ENCODE data around the gene PSMD14. TPM values are rescaled to one million over a fixed set of nuclear protein-coding genes. Genes with fewer than 3 reads are reported as not detected.

The PSMD14 gene
- total and polyA plus RNA-seq, 2 of the 8 experiments (the other 6 are each of a cell fraction or from before 2014, with no cell fraction given) = 53.9 to 88.7 TPM

GRCh38 chr2:161415034-161415986 is 107.1 kb downstream of the PSMD14 start (continued):
- TF ChIP-seq EP300 (IDR thresholded peaks at IDR 0.05; ENCODE audit: borderline replicate concordance in 1 of 2, low read depth in 2 of 2, low read length in 2 of 2) (no peak), FOSL1 (IDR thresholded peaks at IDR 0.05; ENCODE audit: insufficient read depth, low read depth, low read length) (no peak), SUZ12 (IDR thresholded peaks at IDR 0.05; ENCODE audit: low read length) (peak; percentile 21), CHD1 (IDR thresholded peaks at IDR 0.05; ENCODE audit: low read depth, low read length) (no peak), GTF2F1 (IDR thresholded peaks at IDR 0.05; ENCODE audit: borderline replicate concordance, low read depth, low read length) (no peak), RNF2 (IDR thresholded peaks at IDR 0.05; ENCODE audit: borderline replicate concordance, low read depth, low read length, missing control alignments, poor library complexity, severe bottlenecking) (peak; percentile 40), NRF1 (IDR thresholded peaks at IDR 0.05; ENCODE audit: low read depth, low read length) (no peak), TEAD4 (IDR thresholded peaks at IDR 0.05; ENCODE audit: low read depth, low read length) (no peak), SIX5 (IDR thresholded peaks at IDR 0.05; ENCODE audit: low read depth, low read length) (no peak), SRF (IDR thresholded peaks at IDR 0.05; ENCODE audit: low read depth, low read length) (no peak), POLR2AphosphoS5 (IDR thresholded peaks at IDR 0.05; ENCODE audit: low read depth, low read length) (no peak), CHD2 (IDR thresholded peaks at IDR 0.05; ENCODE audit: low read length) (no peak), EZH2 (IDR thresholded peaks at IDR 0.05; ENCODE audit: low read depth, low read length, severe bottlenecking) (peak; percentile 32), USF2 (IDR thresholded peaks at IDR 0.05; ENCODE audit: low read length) (no peak), PHF8 (conservative IDR thresholded peaks at IDR 0.05; ENCODE audit: low read depth, low read length) (no peak), SIN3A (conservative IDR thresholded peaks at IDR 0.05 in 1 of 2, IDR thresholded peaks at IDR 0.05 in 1 of 2; ENCODE audit: low read depth in 1 of 2, low read length in 2 of 2) (no peak), MAX (IDR thresholded peaks at IDR 0.05) (no peak), RAD21 (IDR thresholded peaks at IDR 0.05 in 1 of 2, conservative IDR thresholded peaks at IDR 0.05 in 1 of 2; ENCODE audit: low read depth in 2 of 2, low read length in 2 of 2) (no peak), CBX8 (IDR thresholded peaks at IDR 0.05; ENCODE audit: borderline replicate concordance, low read depth, low read length) (0 out of 2 replicates have a peak, but pooled peaks have one; percentile 52), MAFK (IDR thresholded peaks at IDR 0.05; ENCODE audit: low read depth, low read length) (no peak), BRCA1 (IDR thresholded peaks at IDR 0.05; ENCODE audit: low read depth, low read length) (no peak)

Measured in H1 (cell line).